Gastroesophageal sphincter (tissue), 4 donors: Measurements from ENCODE around the gene KIRREL3. TPM values are rescaled to one million over a fixed set of nuclear protein-coding genes. Genes with fewer than 3 reads are reported as not detected.
"Not testable (repeated sequence)": the region's sequence is repeated elsewhere in the genome, so short reads cannot be mapped to it uniquely, and the experiment has no call there.

ENCODE experiments used
- ATAC-seq: fragments of 150-250 bp; one replicate; pipeline ENCODE4 v1.9.1; 2016; ENCODE audit warnings: mild to moderate bottlenecking, moderate library complexity
- H3K27ac ChIP-seq, 4 donors: fragments of 200-600 bp; sonication (generic) in 3 of 4; 1 replicate in 3 of 4; 2 replicates in 1 of 4; pipeline ENCODE4 v1.5.1; 2016 to 2019
- H3K27me3 ChIP-seq: fragments of 200-600 bp; sonication (generic); one replicate; pipeline ENCODE4 v1.5.1; 2019
- H3K36me3 ChIP-seq, 2 donors: fragments of 200-600 bp; sonication (generic); one replicate each; pipeline ENCODE4 v1.5.1; 2019; ENCODE audit warnings: control low read depth in 1 of 2
- H3K4me1 ChIP-seq, 3 donors: fragments of 200-600 bp; sonication (generic); 1 replicate in 2 of 3; 2 replicates in 1 of 3; pipeline ENCODE4 v1.5.1; 2016 to 2019; ENCODE audit warnings: control low read depth in 2 of 3
- H3K4me3 ChIP-seq, 2 donors: fragments of 200-600 bp; sonication (generic); one replicate each; pipeline ENCODE4 v1.5.1; 2019; ENCODE audit warnings: mild to moderate bottlenecking in 1 of 2, moderate library complexity in 1 of 2
- H3K9me3 ChIP-seq, 3 donors: fragments of 200-600 bp; sonication (generic); one replicate each; pipeline ENCODE4 v1.5.1; 2017 to 2019; ENCODE audit warnings: control low read depth in 2 of 3
- EP300 ChIP-seq: sonication (generic); formaldehyde crosslinking; IDR thresholded peaks from one replicate; pipeline ENCODE4 v1.6.1; 2017; ENCODE audit warnings: antibody characterized with exemption, mild to moderate bottlenecking
- POLR2A ChIP-seq, 2 donors: fragments of 450-650 bp; IDR thresholded peaks; one replicate each; pipeline ENCODE4 v1.6.1; 2017; ENCODE audit warnings: antibody characterized with exemption in 2 of 2, mild to moderate bottlenecking in 2 of 2, moderate library complexity in 1 of 2
- POLR2AphosphoS5 ChIP-seq: sonication (generic); formaldehyde crosslinking; IDR thresholded peaks from one replicate; pipeline ENCODE4 v1.6.1; 2017; ENCODE audit warnings: antibody characterized with exemption
- WGBS, 2 donors: methylation state at CpG; one replicate each; pipeline ENCODE4 v1.1.5; 2018; ENCODE audit warnings: low coverage in 1 of 2; 5-methylcytosine and 5-hydroxymethylcytosine counted together
- total RNA-seq, 4 donors: library from RNA; depleted of rRNA; stranded (reverse); fragments of >200 nt; gene quantifications; one replicate each; pipeline ENCODE4 v1.1.0, GENCODE V29; 2016
- TF ChIP-seq, protein P1 (sequence below), 4 experiments: fragments of 200-600 bp in 2 of 4; fragments of 450-650 bp in 2 of 4; sonication (generic) in 1 of 4; IDR thresholded peaks; one replicate each; pipeline ENCODE4 v1.5.1; 2017 to 2019; ENCODE audit warnings: antibody characterized with exemption in 4 of 4, mild to moderate bottlenecking in 2 of 4, moderate library complexity in 2 of 4

KIRREL3 gene
- total RNA-seq, 4 donors from 2014 or later, result 0.54 to 3.9 (median 1.4) TPM

DNA sequence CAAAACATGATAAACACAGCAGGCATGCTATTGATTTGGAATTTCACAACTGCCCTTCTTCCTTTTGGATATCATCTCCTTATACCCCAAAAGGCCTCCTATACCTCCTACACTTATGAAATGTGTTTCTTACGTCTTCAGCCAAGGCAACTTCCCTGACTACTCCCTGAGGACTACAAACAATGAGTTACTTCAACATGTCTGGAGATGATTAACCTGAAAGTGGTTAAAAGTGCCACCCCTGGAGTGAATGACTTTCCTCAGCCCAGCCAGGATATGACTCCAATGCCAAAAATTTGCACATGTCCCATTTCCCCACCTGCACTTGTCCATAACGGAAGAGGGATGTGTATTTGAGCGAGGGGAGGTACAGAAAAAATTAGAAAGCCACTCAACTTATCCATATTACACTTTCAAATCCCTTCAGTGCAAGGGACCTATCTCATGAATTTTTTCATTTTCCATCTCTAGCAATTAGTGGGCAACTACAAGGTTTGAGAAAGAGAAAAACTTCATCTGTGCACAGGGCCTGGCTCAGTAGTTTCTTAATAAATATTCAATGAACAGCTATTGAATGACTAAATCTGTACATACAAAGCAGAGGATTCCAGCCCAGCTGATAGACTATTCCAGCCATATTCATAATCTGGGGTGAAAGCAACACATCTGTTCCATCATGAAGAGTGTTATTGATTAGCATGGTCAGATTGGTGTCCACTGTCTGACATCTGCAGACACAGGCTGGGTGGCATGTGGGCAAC lies 36.8 kb downstream of the KIRREL3 start:
- WGBS, 2 donors, result 61 to 66% methylated on average over 2 to 3 of the region's 3 CpGs
- no peak overlapping the region for H3K27ac ChIP-seq
- no peak for ATAC-seq

GRCh38 chr11:126963115-126963514 lies 37.5 kb downstream of the KIRREL3 start:
- TF ChIP-seq POLR2A (IDR thresholded peaks at IDR 0.05) (no peak), EP300 (no peak), POLR2AphosphoS5 (no peak)
- TF ChIP-seq, protein P1, sequence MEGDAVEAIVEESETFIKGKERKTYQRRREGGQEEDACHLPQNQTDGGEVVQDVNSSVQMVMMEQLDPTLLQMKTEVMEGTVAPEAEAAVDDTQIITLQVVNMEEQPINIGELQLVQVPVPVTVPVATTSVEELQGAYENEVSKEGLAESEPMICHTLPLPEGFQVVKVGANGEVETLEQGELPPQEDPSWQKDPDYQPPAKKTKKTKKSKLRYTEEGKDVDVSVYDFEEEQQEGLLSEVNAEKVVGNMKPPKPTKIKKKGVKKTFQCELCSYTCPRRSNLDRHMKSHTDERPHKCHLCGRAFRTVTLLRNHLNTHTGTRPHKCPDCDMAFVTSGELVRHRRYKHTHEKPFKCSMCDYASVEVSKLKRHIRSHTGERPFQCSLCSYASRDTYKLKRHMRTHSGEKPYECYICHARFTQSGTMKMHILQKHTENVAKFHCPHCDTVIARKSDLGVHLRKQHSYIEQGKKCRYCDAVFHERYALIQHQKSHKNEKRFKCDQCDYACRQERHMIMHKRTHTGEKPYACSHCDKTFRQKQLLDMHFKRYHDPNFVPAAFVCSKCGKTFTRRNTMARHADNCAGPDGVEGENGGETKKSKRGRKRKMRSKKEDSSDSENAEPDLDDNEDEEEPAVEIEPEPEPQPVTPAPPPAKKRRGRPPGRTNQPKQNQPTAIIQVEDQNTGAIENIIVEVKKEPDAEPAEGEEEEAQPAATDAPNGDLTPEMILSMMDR (IDR thresholded peaks at IDR 0.05), result no peak
- ATAC-seq, result no peak
- H3K4me3 ChIP-seq, result no peak overlapping the region
- H3K4me1 ChIP-seq, result no peaks in the 10 kb centered on the region
- no peaks in the 10 kb centered on the region for H3K36me3 ChIP-seq
- 20% methylated on average over 1 of the region's 1 CpG for WGBS, 2 donors
- H3K27ac ChIP-seq, result no peak overlapping the region
- H3K9me3 ChIP-seq, result peaks cover 0 to 6% (median 0%) of the 10 kb centered on the region in 3 donors
- H3K27me3 ChIP-seq, result peaks cover 12% of the 10 kb centered on the region

More for the DNA sequence above, 36.8 kb downstream of the KIRREL3 start:
- Histone ChIP-seq H3K4me3 (no peak overlapping the region), H3K36me3 (no peaks in the 10 kb centered on the region), H3K9me3 (peaks cover 0 to 6% (median 0%) of the 10 kb centered on the region in 3 donors), H3K4me1 (no peaks in the 10 kb centered on the region), H3K27me3 (peaks cover 19% of the 10 kb centered on the region)
- TF ChIP-seq, protein P1 (IDR thresholded peaks at IDR 0.05), result no peak
- TF ChIP-seq EP300, result no peak
- no peak for TF ChIP-seq POLR2AphosphoS5
- no peak for TF ChIP-seq POLR2A (IDR thresholded peaks at IDR 0.05)

DNA sequence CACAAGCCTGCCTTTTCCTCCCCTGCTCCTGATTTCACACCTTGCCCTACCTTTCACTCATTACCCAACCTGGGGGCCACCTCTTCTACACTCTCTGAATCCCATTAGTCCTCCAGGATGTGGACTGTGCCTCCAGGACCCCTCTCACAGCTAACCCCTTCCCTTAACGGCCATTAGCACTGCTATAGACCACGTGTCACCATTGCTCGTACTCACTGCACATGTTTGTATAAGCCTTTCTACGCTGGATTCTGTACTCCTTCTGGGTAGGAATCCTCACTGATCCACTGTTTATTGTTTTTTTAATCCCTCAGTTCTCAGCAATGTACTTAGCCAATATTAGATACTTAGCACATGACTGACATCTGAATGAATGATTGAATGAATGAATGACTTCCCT lies 40.9 kb downstream of the KIRREL3 start:
- Histone ChIP-seq H3K4me1 (no peaks in the 10 kb centered on the region), H3K36me3 (no peaks in the 10 kb centered on the region), H3K4me3 (no peak overlapping the region), H3K9me3 (peaks cover 0 to 6% (median 0%) of the 10 kb centered on the region in 3 donors), H3K27me3 (no peaks in the 10 kb centered on the region), H3K27ac (no peak overlapping the region)
- 81 to 90% methylated on average over 2 to 4 of the region's 4 CpGs for WGBS, 2 donors
- TF ChIP-seq, protein P1 (IDR thresholded peaks at IDR 0.05), result no peak
- TF ChIP-seq POLR2A (IDR thresholded peaks at IDR 0.05), result no peak
- no peak for TF ChIP-seq POLR2AphosphoS5
- no peak for TF ChIP-seq EP300
- ATAC-seq, result no peak

DNA sequence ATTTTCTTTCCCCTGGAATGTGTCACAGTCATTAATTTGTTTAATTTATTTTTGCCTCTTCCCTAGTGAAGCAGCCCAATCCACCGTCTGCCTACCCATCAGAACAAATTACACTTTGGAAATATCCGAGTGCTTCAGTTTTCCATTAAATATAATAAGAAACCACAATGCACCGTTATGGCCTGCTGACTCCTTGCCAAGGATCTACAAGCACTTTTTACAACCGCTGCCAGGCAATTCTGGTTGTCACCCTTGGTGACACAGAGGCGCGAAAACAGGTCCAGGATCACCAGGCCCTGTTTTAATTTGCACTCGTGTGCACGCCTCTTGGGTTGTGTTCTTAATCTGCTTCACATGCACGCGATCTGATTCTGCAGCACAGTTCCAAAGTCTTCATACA lies 43.9 kb downstream of the KIRREL3 start:
- TF ChIP-seq POLR2A (IDR thresholded peaks at IDR 0.05) (no peak), POLR2AphosphoS5 (no peak), EP300 (no peak)
- TF ChIP-seq, protein P1 (IDR thresholded peaks at IDR 0.05), result no peak
- Histone ChIP-seq H3K27me3 (no peaks in the 10 kb centered on the region), H3K36me3 (no peaks in the 10 kb centered on the region), H3K4me1 (no peaks in the 10 kb centered on the region), H3K4me3 (no peak overlapping the region), H3K9me3 (peaks cover 0 to 1% (median 0%) of the 10 kb centered on the region in 3 donors), H3K27ac (no peak overlapping the region)
- no peak for ATAC-seq
- 67 to 83% methylated on average over 3 to 10 of the region's 10 CpGs for WGBS, 2 donors

DNA sequence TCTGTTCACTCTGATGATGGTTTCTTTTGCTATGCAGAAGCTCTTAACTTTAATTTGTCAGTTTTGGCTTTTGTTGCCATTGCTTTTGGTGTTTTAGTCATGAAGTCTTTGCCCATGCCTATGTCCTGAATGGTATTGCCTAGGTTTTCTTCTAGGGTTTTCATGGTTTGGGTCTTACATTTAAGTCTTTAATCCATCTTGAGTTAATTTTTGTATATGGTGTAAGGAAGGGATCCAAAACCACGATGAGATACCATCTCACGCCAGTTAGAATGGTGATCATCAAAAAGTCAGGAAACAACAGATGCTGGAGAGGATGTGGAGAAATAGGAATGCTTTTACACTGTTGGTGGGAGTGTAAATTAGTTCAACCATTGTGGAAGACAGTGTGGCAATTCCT lies 48.0 kb downstream of the KIRREL3 start:
- WGBS, 2 donors, result no CpG with 5 or more reads among the region's 2 CpGs
- H3K9me3 ChIP-seq, H3K4me3 ChIP-seq, ATAC-seq, H3K36me3 ChIP-seq, H3K4me1 ChIP-seq, H3K27ac ChIP-seq, H3K27me3 ChIP-seq: not testable (repeated sequence)
